CD4-positive, alpha-beta T cell treated with Interleukin-21 for 1 hour (primary cell): ENCODE results near the gene MYO1E.
"Not testable (repeated sequence)": the region's sequence is repeated elsewhere in the genome, so short reads cannot be mapped to it uniquely, and the experiment has no call there.

Source experiments
- DNase-seq: peaks from one replicate; pipeline ENCODE4 v3.0.0-alpha.2; 2020

Gene MYO1E

DNA sequence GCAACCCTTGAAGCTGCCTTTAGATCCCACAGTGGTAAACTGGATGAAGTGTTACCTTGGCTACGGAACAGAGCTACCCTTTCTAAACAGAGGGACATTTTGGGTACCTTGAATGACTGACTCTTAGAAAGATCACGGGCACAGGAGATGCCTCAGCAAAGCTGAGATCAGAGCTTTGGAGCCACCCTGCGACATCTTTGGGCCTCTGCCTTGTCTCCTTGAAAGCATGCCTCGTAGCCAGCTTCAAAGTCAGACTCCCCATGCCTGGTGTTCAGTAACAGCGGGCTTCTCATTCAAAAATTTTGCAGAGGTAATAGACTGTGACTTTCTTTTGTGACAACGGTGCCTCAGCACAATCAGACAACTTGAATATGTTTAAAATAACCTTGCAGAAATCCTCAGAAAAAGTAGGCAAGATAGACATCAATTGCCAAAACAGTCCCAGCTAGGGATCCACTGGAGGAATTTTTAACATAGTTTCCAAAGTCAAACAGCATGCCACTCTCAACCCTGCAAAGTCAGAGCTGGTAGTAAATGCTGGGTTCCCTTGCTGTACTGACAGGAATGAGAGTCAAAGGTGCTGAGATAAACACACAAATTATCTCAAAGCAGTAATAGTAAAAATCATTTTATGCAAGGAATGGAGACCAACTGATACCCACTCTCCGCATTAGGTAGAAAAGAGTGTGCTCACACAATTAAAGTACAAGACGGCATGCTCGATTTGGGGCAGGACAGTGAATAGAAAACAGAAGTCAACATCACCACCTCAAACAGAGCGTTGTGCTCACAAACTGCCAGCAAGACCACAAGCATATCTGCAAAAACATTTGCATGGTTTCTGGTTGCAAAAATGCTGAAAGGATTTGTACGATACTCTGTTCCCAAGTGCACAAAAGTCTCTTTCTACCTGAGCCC is 82.1 kb downstream of the MYO1E start:
- no peak for DNase-seq

DNA sequence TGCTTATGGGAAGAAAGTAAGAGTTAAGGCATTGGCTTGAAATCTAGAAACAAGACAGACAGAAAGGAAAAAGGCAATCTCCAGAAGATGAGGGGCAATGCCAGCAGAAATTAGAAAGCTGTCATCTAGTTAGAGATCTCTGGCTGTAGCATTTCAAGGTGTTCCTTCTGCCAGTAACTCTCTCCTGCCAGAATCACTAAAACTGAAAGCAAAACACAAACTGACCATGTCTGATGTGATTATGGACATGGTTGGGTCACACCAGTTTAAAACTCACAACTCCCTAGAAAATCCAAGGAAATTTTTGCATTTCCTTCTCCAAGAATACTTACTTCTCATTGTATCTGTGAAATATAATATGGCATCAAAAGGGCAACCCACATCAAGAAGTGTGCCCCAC is 83.1 kb downstream of the MYO1E start:
- DNase-seq: no peak

DNA sequence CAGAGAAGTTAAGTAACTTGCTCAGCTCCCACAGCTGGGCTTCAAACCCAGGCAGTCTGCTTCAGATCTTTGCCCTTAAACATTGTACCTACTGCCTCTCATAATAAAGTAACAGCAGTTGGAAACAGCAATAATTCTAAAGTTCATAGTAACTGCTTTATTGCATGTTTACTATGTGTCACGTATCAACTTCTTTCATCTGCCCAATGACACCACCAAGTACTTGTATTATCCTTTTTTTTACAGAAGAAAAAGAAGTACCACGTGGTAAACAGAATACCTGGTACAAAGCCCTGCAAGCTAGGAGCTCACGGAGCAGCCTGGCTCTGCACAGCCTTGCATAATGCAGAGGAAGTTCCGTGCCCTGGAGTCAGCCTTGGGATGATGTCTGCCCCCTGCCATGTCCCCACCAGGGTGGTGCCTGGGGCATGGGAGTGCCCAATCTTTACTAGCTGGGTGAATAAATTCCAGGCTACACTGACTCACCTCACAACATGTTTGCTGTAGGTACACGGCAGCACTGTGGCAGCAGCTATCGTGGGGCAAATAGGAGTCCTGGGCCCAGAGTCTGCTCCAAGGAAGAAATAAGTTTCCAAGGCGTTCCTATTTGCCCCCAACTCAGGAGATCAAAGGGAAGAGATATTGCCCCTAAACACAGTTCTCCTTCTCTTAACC is 88.8 kb downstream of the MYO1E start:
- no peak for DNase-seq

DNA sequence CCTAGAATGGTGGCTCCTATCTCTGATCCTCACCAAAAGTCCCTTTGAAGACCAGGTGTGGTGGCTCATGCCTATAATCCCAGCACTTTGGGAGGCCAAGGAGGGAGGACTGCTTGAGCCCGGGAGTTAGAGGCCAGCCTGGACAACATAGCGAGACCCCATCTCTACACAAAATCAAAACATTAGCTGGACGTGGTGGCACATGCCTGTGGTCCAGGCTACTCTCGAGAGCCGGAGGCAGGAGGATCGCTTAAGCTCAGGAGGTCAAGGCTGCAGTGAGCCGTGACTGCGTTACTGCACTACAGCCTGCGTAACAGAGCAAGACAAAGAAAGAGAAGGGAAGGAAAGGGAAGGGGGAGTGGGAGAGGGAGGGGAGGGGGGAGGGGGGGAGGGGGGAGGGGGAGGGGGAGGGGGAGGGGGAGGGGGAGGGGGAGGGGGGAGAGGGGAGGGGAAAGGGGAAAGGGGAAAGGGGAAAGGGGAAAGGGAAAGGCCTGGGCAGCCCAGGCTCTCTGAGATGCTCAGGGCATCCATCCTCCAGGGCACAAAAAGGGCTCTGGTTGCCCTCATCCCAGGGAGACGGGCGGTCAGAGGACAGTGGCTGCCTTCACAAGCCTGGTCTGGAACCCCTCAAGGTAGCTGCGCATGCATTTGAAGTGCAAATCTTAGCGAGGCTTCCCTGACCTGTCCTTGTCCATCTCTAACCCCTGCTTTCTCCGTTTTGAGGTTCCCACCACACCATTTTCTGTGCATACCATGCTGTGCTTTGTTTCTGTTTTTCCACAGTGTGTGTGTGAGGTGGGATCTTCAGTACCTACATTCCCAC is 89.9 kb downstream of the MYO1E start:
- DNase-seq: no peak

DNA sequence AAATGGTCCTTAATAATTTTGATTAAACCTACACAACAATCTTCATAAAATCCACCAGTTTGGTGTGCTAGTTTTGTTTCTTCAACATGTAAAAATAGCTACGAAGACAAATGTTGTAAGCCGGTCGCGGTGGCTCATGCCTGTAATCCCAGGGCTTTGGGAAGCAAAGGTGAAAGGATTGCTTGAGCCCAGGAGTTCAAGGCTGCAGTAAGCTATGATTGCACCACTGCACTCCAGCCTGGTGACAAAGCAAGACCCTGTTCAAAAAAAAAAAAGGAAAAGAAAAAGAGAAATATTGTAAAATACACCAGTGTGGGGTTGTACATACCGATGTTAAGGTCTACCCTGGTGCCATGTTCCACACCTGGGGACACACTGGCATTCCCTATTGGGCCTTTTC is 91.0 kb downstream of the MYO1E start:
- no peak for DNase-seq

DNA sequence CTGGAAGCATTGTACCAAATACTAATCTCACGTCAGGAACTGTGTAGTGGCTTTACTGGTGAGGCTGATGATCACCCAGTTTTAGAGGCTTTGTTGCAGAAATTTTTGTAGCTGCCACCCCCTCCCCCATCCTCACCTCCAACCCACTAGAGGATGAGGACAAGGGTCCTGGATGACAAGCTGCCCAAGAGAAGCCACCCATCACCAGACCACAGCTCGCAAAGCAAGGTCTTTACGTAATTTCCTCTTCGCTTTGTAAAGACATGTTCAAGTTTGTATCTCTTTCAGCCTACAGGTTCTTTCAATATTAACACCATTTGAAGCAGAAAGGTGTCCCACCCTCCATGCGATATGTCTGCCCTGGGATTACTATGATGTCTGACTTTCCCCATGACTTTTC is 91.8 kb downstream of the MYO1E start:
- no peak for DNase-seq

DNA sequence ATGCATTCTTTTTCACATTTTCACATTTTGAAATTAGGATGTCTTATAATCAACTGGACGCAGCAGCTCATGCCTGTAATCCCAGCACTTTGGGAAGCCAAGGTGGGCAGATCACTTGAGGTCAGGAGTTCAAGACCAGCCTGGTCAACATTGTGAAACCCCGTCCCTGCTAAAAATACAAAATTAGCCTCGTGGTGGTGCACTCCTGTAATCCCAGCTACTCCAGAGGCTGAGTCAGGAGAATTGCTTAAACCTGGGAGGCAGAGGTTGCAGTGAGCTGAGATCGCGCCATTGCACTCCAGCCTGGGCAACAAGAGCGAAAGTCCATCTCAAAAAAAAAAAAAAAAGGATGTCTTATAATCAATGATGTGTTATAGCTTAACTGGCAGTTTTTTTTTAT is 92.4 kb downstream of the MYO1E start:
- DNase-seq: not testable (repeated sequence)

DNA sequence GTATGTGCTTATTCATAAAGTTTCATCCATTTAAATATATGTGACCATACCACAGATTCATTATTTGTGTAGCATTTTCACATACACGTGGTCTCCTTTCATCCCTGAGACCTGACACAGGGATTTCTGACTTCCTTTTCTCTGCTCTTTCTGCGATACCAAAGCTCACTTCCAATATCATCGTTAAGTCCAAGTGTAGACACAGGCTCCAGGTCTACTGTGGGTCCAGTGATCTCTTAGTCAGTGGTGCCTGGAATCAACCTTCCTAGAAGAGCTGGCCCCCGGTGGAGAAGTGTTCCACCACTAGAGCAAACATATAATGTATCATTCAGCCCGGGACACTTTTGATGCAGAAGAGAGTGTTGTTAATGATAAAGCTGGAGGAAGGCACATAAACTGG is 93.6 kb downstream of the MYO1E start:
- no peak for DNase-seq

DNA sequence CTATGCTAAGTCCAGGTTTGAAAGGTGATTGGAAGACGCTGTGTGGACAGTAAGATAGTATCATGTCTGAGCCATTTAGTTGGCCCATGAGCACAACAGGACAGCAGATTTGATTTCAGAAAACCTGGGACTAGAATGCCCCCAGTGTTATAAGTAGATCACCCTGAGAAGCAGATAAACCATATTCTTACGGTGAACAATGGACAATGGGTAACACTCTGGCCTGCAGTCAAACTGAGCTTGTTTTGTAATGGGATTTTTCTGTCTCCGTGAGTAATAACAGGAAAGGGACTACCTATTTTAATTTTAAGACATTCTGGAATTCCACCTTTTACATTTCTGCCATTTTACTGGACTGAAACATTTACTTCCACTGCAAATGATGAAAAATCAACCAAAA is 94.6 kb downstream of the MYO1E start:
- no peak for DNase-seq

DNA sequence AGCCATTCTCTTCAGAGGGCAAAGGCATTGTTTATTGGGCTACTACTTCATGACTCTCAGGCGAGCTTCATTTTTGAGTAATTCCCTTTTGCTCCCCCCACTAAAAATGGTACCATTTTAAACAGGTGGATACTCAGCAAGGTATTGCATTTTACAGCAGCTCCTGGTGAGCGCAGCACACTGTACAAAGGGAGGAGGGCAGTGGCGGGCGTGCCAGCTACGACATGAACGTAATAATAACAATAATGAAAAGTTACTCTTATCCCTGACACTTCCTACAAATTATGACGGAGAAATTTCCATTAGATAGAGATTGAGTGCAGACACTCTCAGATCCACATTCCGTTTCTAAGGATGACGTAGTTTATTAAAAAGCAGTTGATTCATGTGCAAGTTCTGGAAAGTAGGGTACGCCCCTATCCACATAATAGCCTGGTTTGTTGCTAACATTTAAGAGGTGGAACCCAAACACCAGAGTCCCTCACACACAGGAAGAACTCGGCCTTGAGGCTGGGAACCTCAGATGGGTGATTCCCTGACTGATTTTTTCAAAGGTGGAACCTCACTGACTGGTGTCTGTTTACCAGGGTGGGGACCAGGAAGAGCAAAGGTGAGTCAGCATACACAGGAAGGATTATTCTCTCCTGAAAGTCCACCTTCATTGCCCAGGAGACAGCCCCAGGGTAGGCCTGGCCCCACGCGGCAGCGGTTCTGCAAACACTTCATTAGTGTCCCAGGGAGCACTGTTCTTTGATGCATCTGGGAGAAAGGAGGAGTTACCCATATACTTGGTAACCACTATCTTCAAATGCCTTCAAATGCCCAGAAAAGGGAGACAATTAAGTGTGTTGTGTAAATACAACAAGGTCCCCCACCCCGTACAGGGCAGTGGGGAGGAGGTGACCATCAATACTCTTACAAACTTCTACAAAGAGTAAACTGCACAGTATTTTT is 96.2 kb downstream of the MYO1E start:
- DNase-seq: no peak

DNA sequence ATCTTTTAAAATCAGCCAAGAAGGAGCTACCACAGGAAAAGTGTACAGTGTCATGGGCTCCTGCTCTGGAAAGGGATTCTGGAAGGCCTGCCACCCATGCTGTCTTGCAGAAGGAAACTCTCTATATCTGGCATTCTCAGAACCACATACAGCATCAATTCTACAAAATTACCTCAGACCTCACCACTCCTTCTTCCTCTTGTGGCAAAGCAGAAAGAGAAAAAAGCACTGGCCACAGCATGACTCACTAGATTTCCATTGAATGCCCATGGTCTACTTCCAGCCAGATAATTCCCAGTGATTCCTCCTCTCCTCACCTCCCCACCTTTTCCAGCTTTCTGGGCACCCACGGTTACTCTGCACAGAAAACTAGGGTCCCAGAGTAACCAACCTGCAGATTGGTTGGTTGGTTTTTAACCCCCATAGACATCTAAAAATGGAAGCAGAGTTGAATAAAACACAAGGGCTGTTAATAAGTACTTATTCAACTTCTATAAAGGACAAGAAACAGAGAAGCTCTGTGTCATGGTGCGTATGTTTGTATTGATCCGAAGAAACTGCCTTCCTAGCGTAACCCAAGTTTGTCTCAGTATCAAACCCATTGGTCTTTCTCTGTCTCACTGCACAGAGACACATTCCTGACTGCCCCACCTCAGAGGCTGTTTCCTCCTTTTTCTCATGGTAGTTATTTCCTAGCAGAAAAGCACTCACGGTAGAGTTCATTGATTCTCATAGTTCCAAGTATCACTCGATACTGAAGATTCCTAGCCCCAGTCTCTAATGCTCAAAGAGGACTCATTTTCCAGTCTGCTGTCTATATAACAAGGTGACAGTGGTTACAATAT is 98.3 kb downstream of the MYO1E start:
- DNase-seq: no peak

DNA sequence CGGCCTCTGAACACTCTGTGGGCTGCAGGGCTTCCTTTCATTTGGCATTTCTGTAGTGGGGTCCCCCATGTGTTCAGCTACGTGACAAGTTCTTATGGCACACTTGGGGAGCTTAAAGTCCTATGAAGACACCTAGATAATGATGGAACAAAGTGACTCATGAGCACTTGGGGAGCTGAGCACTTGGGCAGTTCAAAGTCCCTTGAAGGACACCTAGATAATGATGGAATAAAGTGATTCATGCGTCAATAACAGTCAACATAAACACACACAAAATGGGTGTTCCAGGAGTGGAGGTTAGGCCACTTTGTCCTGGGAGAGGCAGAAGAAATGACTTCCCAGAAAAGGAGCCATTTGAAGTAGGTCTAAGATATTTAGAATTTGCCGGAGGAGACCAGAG is 99.4 kb downstream of the MYO1E start:
- no peak for DNase-seq

DNA sequence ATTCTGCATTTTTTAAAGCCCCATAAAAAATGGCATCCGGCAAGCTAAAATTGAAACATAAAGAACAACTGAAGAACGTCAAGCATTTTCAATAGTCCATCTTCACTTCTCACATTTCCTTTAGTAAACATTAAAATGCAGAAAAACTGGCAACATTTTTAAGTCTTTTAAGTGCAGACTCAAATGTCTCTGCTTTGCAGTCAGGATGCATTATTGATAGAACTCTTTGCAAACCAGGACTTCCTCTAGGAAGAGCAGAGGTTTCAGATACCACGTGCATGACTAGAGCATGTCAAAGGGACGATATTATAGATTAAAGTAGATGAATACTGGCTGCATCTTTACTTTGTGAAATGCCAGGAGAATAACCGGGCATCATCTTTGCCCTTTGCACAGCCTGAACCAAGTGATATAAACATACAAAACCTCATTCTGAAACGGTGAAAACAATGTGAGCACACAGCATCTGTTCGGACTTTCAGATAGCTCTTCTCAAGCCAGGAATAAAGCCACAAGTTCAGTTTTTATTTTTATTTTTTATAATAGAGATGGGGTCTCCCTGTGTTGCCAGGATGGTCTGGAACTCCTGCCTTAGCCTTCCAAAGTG is 101.0 kb downstream of the MYO1E start:
- no peak for DNase-seq

DNA sequence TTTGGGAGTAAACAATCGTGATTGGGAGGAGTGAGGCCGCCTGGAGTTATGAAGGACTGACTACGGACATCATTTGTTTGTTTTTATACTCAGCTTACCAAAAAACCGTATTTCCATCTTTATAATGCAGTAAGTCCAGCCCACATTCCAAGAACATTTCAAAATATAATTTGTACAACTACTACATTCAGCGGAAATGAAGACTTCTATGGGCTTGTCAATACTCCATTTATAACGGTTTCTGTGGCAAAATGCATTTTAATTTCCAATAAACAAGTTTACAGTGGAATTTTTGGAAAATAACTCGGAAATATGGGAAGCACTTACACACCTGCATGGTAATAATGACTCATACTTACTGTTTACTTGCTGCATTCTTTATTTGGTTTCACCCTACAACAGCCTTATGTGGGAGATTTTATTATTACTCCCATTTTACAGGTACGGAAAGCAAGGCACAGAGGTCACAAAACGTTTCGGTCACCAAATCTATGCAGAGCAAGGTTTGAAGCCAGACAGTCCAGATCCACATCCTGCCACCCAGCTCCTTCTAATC is 103.7 kb downstream of the MYO1E start:
- no peak for DNase-seq

DNA sequence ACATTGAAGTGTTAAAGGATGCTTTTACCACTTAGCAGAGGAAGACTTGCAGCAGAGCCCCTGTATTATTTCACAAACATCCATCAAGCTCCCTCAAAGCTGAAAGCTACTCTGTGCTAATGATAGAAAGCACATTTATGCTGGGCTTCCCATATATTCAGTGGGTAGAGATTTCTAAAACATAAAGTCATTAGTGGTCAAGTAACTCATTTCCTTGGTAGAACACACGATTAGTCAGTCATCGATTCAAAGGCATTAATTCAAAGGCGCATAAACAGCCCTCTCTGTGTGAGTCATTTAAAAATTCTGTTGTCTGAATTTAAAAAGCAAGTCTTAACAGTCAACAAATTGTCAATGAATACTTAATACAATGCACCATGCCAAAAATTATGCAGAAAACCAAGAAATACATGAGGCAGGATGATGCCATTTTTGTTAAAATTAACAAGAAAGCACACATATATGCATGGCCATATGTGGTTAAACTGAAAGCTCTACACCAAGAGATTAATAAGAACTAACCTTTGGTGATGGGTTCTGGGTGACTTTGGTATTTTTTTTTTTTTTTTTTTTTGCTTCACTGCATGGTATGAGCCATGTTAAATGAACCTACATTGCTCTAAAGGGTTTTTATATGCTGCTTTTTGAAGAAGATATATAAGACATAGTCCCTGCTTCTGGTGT is 104.4 kb downstream of the MYO1E start:
- no peak for DNase-seq

DNA sequence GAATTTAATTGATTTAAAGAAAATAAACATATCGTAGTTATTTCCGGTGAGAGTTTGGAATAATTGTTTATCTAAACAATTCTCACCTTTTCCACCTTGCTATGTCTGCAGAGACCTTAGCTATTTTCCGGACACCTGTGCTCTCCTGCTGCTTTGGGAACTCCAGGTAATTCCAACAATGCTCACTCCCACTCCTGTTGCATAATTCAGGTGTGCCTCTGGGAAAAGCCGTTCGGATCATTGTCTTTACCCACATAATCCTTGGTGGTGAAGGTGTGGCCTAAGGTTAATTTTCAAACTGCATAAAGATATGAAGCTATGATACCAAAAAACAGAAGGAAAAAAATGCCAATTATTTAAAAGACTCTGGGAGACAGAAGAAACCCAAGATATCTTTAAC is 106.6 kb downstream of the MYO1E start:
- DNase-seq: no peak

DNA sequence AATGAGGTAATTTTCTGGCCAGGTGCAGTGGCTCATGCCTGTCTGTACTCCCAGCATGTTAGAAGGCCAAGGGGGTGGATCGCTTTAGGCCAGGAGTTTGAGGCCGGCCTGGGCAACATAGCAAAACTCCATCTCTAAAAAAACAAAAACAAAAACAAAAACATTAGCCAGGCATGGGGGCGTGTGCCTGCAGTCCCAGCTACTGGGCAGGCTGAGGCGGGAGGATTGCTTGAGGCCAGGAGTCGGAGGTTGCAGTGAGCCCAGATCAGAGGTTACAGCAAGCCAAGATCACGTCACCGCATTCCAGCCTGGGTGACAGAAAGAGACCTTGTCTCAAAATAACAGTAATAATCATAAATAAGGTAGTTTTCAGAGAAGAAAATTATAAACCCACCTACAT is 110.4 kb downstream of the MYO1E start:
- no peak for DNase-seq

DNA sequence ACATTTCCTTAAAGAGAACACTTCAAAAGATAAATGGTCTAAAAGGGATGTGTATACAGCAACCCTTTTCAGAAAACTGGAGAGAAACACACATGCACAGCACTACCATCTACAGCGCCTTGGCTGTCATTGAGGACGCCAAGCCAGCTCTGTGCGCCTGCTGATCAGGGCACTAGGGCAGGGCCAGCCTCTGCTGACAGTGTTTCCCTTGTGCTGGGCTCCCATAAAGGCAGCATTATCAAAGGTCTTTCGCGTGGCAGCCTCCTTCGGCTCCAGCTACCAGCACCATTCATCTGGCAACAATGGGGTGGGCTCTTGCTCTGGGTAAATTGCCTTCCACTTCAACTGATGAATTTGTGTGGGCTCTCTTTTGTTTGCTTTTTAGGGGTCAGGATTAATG is 112.6 kb downstream of the MYO1E start:
- DNase-seq: no peak

DNA sequence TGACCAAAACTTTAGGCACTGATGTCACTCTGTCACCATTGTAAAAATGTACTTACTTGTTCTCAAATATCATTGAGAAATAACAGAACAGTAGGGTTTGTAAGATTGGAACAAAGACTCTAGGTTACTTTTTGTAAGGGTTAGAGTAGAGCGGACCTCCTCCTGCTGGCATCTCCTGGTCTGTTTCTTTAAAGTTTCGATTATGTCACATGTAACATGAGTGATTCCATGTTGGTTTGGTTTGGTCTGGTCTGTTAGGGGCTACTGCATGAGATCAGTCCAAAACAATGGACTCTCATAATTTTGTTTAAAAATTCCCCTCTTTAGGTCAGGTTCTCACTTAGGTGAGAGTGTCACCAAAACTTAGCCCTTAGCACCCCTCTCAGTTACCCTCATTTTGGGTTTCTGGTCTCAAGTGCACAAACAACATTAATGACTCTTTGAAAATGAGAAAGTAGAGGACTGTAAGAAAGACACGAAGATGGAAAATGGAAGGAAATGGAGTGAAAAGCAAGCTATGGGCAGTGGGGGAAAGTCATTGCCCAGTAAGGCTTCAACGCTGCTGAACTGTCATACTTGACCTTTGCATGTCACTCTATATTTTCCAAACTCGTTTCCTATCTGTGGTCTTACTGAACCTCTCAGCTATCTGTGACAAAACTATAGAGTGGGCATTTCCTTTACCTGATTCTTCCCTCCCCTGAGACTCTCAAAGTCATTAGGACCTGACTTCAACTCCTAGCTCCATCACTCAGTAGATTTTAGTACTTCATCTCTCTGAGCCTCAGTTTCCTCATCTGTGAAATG is 113.3 kb downstream of the MYO1E start:
- no peak for DNase-seq
